Stimulated activated CD8-positive, alpha-beta memory T cell treated with anti-CD3 and anti-CD28 coated beads, Interleukin-4, amount 100 ng/mL, for 4 hours (primary cell): ENCODE data around the gene EFCAB5.
"Not testable (repeated sequence)": the region's sequence is repeated elsewhere in the genome, so short reads cannot be mapped to it uniquely, and the experiment has no call there.

Experiments
- DNase-seq, 2 donors: peaks; one replicate each; pipeline ENCODE4 v3.0.0-alpha.2; 2020; ENCODE audit warnings: low read depth in 2 of 2, low spot score in 1 of 2

EFCAB5 gene

GRCh38 chr17:29933379-29933778, 8.1 kb upstream of the EFCAB5 start:
- DNase-seq, result no peak

- DNase-seq, result not testable (repeated sequence)
Observed at GRCh38 chr17:29935909-29936308, 5.5 kb upstream of the EFCAB5 start.

DNA sequence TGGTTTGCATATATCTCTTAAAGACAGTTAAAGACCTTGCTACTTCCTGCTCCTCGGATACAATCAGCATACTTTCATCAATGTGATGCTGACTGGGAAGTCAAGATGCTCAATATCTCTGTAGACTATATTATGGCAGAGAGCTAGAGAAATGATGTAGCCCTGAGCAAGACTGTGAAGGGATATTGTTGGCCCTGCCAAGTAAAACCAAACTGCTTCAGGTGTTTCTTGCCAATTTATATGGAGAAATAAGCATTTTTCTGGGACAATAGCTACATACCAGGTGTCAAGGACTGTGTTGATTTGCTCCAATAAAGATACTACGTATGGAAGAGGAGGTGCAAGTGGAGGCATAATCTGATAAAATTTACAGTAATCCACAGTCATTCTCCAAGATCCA, 4.7 kb upstream of the EFCAB5 start:
- DNase-seq, result no peak

DNA sequence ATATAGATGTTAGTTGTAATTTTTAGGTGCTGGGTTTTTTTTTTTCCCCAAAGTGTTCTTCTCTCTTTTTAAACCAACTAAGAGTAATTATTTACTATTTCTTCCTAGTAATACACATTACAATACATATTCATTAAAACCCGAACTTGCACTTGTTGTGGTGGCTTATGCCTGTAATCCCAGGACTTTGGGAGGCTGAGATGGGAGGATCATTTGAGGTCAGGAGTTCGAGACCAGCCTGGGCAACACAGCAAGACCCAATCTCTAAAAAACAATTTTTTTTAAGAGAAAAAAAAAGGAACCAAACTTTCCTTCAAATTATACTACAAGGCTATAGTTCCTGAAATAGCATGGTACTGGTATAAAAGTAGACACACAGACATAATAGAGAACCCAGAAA, 3.8 kb downstream of the EFCAB5 start:
- DNase-seq, result no peak

DNA sequence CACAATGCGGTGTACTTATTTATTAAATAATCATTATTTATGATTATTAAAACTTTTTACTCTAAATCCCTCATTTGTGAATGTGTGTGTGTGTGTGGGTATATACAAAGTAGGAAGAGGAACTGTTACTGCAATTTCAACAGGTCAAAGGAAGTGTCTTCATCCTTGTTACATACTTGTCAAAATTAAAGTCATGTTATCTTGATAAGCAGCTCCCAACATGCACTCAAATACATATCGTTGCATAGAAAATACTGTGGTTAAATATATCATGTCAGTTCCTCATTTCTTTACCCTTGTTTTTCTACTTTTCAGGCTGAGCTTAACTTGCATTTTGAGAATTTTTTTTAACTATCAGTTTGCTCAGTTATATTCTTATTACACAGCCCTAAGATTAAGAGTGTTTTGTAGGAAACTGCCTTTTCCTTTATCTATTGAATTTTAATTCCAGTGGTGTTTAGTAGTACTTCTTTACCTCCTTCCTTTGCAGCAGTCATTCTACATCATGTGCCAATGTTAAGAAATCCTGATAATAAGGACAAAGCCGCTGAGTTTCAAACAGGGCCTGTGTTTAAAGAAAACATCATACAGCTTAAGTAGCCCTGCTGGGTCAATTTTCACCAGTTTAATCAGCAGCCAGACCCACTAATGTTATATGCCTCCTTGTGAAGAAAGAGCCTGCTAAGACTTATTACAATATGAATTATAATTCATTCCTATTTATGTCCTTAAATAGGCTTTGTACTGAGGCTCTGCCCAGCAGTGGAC, 7.2 kb downstream of the EFCAB5 start:
- no peak for DNase-seq

DNA sequence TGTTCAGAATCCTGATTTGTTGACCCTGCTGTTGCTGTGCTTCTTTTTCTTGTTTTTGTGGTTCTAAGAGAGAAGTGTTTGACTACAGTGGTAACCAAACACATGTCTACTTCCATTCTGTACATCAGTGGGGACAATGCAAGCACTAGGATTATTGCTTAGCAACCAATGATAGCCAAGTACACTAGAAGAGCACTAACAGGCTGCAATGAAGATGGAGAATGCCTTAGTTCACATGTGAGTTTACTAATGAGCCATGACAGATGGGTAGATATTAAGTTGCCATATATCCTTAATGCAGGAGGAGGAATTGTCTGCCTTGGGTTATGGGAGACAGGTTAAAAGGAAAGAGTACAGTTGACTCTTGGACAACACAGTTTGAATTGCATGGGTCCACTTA, 8.3 kb downstream of the EFCAB5 start:
- DNase-seq, result no peak

DNA sequence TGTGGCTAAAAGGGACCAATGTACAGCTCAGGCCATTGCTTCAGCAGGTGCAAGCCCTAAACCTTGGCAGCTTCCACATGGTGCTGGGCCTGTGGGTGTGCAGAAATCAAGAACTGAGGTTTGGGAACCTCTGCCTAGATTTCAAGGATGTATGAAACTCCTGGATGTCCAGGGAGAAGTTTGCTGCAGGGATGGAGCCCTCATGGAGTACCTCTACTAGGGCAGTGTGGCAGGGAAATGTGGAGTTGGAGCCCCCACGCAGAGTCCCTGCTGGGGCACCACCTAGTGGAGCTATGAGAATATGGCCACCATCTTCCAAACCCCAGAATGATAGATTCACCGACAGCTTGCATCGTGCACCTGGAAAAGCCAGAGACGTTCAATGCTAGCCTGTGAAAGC, 13.0 kb downstream of the EFCAB5 start:
- DNase-seq, result no peak

DNA sequence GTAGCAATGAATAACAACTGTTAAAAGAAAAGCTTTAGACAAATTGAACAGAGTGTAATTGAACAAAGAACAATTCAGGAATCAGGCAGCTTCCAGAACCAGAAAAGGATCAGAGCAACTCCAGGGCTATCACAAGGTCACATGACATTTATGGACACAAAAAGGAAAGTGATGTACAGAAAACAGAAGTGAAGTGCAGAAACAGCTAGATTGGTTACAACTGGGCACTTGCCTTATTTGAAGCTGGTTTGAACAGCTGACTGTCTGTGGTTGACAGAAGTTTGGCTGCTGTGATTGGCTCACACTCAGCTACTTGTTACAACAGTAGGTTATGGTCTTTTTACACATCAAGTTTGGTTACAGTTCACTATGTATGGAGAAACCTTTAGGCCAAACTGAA, 14.8 kb downstream of the EFCAB5 start:
- no peak for DNase-seq

DNA sequence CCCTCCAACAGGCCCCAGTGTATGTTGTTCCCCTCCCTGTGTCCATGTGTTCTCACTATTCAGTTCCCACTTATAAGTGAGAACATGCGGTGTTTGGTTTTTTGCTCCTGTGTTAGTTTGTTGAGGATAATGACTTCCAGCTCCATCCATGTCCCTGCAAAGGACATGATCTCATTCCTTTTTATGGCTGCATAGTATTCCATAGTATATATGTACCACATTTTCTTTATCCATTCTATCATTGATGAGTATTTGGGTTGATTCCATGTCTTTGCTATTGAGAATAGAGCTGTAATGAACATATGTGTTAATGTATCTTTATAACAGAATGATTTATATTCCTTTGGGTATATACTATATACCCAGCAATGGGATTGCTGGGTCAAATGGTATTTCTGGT, 16.1 kb downstream of the EFCAB5 start:
- not testable (repeated sequence) for DNase-seq

DNA sequence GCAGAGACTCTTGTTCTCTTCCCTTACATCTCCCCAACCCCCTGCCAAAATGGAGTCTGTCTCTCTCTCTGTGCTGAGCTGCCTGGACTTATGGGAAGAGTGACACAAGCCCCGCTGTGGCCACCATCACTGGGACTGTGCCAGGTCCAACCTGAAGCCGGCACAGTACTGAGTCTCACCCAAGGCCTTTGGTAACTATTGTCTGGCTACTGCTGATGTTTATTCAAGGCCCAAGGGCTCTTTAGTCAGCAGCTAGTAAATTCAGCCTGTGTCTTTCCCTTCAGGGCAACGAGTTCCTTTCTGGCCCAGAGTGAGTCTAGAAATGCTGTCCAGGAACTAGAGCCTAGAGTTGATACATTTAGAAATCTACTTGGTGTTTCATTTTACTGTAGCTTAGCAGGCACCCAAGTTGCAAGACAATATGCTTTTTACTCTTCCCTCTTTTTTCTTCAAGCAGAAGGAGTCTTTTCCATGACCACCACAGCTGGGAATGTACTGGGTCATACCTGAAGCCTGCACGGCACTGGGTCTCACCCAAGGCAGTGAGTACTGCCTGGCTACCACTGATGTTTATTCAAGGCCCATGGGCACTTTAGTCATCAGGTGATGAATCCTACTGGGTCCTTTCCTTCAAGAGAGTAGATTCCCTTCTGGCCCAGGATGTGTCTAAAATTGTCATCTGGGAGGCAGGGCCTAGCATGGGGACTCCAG, 17.7 kb downstream of the EFCAB5 start:
- DNase-seq, result no peak

- no peak for DNase-seq
Observed at GRCh38 chr17:29959658-29960337, 18.4 kb downstream of the EFCAB5 start.

DNA sequence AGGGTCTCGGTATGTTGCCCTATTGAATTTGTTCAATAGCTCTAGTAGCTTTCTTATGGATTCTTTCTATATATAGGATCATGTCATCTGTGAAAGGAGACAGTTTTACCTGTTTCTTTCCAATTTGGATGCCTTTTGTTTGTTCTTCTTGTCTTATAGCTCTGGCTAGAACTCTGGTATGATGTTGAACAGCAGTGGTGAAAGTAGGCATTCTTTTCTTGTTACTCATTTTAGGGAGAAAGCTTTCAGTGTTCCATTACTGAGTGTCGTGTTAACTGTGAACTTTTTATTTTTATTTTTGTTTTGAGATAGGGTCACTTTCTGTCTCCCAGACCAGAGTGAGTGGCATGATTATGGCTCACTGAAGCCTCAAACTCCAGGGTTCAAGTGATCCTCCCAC, 21.2 kb downstream of the EFCAB5 start:
- no peak for DNase-seq

DNA sequence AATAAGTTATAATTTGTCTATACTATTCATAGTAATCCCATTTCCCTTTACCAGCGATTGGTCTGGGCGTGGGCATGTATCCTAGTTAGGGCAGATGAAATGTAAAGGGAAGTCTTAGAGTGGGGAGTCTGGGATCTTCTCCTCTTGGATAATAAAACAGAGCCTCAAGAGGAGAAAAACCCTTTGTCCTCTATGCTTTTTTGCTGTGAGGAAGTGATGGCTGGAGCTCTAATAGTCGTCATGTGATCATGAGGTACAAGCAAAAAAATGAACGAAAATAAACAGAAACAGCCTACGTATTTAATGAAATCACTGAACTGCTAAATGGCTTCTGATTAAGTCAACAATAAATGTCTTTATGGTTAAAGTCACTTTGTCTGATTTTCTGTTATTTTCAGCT, 26.8 kb downstream of the EFCAB5 start:
- DNase-seq, result no peak

DNA sequence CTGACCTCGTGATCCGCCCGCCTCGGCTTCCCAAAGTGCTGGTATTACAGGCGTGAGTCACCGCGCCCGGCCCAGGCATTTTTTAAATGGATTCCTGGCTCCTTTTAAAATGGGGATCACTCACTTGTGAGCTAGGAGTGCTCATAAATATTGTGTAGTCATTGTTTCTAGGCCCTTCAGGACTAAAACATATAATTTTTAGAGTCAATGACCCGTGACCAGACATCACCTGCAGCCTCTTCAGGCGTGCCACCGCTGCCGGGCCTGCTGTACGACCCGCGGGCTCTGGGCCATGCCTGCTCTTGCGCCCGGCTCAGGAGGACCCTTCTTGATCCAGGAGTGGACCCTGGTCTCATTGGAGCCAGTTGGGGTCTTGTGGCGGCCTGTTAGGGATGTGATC, 30.8 kb downstream of the EFCAB5 start:
- no peak for DNase-seq

- no peak for DNase-seq
Observed at GRCh38 chr17:29973005-29973404, 31.6 kb downstream of the EFCAB5 start.

DNA sequence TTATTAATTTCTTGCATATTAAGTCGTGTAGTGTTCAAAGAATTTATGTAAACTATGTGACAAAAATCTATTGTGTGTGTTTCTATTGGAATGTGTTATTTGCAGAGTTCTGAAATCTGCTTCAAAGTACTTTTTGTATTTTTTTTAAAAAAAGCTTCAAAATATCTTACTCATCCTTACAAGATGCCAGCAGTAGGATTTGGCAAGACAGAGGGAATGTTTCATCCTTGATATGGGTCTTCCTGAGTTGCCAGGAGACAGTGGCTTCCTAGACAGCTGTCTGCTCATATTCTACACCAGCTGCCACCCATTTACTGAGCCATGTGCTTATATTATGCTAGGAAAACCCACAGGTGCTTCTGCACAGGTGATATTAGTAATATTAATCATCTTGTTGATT, 36.4 kb downstream of the EFCAB5 start:
- no peak for DNase-seq

DNA sequence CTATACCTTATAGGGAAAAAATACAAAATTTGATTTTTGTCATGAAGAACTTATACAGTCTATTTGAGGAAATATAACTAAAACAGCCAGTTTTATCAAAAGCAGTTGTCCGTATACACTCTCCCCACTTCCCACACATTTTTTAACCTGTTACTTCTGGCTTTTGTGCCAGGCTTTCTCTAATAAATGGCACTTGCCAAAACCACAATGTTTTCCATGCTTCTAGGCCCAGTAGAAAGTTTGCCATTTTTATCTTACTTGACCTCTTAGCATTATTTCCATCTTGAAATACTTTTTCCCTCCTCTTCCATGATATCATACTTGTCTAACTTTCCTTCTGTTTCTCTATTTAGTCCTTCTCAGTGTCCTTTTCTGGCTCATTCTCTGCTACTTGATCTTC, 38.8 kb downstream of the EFCAB5 start:
- DNase-seq, result no peak

DNA sequence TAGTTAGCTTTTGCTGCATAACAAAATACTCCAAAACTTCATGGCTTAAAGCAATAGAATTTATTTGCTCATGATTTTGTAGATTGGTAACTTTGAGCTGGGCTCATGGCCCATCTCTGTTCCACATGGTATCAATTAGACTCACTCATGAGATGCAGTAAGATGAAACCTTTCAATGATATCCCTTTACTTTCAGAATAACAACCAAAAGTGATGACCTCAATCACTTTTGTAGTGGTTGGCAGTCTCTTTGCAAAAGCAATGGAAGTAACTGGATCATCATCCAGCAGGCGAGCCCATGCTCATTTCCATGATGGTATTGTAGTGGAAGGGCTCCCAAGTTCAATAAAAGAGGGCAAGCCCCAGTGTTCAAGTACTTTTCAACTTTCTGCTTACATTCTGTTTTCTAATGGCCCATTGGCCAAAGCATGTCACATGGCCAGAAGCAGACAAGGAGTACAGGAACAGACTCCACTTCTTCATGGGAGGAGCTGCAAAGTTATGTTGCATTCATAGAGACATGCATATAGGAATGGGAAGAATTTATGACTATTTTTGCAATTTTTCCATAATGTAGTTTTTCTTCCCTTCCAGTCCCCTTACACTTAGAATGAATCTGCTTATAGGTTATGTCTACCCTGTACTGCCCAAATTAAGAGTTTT, 41.7 kb downstream of the EFCAB5 start:
- no peak for DNase-seq

DNA sequence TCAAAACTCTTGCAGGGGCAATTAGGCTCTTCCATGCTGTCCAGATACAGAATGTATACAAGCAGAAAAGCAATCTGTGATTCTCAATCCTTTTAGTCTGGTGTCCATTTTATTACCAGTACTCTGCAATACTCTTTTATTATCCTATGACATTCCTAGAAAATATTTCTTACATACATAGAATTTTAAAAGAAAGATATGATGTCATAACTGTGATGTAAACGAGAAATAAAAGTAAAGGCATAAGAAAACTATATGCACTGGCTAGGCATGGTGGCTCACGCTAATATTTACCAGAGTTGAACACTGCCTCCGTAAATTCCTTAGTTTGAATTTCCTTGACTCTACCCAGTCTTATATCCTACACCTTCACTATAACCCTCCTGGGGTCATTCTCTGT, 55.0 kb downstream of the EFCAB5 start:
- no peak for DNase-seq

DNA sequence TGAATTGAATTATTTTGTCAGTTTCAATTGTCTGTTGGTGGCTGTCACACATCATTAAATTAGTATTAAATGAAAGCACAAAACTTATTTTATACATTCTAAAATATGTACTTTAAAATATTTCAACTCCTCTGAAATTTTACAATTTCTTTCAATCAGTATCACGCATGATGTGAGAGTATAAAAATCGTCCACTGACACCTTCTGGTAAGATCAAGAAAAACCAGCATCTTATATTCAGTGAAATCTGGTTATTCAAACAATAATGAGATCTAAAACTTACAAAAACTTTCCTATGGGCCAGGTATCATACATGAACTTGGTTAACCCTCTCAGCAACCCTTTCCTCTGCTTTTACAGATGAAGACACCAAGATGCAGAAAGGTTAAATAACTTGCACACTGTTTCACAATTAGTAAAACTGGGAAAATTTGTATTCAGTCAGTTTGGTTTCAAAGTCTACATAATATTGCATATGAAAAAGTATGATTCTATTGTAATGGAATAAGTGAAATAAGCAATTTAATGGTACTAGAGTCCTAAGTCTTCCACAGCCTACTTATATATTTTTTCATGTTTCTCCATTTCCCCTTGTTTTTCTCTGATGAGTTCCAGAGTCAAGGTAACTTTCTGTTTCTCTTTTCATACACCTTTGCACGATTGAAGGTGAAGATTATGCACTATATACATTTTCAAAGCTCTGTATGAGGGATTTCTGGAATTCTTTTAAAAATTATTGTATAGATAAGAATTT, 58.7 kb downstream of the EFCAB5 start:
- no peak for DNase-seq

- no peak for DNase-seq
Observed at GRCh38 chr17:30000755-30001257, 59.4 kb downstream of the EFCAB5 start.
